GM21737 (cell line): ENCODE data around the gene EXT2.

Experiments used
- ATAC-seq: cut with Tn5 transposase; IDR thresholded peaks from one replicate; pipeline ENCODE4 v1.9.1; 2021; ENCODE audit warnings: mild to moderate bottlenecking, moderate library complexity; ENCODE audit not compliant: unreplicated experiment

Gene EXT2

GRCh38 chr11:44162004-44162403, 66.5 kb downstream of the EXT2 start:
- ATAC-seq: no peak

DNA sequence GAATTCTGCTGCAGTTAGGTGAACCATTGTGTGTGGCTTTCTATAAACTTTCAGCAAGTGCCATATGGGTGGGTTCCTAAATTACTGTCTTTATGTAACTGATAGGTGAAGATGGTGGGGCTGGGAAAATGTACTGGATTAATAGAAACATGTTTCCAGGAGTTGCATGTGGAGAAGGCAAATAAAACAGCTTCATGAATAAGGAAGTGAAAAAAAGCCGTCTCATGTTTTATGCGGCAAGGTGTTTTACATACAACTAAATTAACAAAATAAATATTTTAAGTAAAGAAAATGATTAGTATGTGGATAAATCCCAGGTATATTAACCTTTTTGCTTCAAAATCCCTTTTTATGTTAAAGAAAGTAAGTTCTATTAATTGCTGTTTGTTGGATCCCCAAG, 67.2 kb downstream of the EXT2 start:
- no peak for ATAC-seq

- no peak for ATAC-seq
Measured at GRCh38 chr11:44165432-44165831, 70.0 kb downstream of the EXT2 start.

GRCh38 chr11:44167046-44167445, 71.6 kb downstream of the EXT2 start:
- ATAC-seq: no peak

DNA sequence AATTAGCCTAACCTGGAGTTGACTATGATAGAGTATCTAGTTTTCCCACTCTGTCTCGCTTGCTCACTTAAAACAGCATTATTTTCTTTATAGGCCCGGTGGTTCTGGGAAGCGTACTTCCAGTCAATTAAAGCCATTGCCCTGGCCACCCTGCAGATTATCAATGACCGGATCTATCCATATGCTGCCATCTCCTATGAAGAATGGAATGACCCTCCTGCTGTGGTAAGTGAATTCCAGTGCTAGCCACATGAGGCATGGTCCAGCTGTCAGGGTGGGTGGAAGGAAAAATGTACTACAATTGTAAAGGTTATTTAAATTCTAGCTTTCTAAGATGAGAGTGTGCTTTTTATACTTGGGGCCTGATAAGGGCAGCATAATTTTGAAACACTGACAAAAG, 76.0 kb downstream of the EXT2 start:
- no peak for ATAC-seq

DNA sequence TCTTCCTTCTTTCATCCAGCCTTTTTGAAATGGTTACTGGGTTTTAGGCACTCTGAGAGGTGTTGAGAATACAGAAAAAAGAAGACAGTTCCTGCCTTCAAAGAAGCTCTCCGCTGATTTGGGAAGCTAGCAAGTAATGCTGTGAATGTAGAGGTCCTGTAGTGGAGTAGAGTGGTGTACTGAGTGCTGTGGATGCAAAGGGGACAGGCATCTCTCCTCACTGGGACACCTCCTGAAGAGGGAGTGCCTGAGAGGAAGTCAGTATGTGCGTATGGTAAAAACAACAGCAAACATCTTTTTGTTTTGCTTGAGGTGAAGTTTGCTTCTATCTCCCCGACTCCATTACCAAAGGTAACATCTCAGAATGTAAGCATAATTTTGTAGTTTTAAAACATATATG, 77.5 kb downstream of the EXT2 start:
- no peak for ATAC-seq

- ATAC-seq: no peak
Measured at GRCh38 chr11:44174842-44175241, 79.4 kb downstream of the EXT2 start.

- no peak for ATAC-seq
Measured at GRCh38 chr11:44176546-44177213, 81.2 kb downstream of the EXT2 start.

GRCh38 chr11:44177905-44178304, 82.4 kb downstream of the EXT2 start:
- no peak for ATAC-seq

DNA sequence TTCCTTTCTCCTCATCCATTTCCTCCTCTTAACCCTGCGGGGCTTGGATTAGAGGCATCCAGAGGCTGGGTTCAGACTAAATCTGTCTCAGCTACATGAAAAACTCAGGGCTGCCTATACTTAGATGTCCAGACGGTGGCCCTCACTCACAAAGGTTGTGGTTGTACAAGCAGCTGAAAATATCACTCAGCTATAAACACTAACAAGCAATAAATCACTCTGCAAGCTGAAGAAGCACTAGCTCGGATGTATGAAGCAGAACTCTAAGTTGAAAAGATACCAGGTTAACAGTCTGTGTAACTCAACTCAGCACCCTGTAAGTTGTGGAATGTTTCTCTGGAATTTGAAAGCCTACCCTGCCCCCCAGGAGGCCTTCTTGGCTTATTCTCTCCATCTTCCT, 82.9 kb downstream of the EXT2 start:
- no peak for ATAC-seq

DNA sequence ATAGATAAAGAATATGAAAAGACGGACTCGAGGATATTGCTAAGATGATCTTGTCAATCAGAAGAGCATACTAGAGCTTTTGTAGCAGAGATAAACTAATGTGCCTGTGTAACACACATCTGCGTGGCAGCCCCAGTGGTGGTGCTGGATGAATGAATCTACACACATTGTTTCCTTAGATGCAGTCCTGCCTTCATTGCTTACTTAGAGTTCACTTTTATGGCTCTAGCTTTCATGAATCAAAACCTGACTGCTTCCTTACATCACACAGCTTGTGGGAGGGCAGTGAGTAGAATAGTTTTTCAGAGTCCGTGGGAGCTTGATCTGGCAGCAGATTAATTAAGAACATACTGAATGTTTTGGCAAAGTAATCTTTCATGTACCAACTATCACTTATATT, 83.7 kb downstream of the EXT2 start:
- no peak for ATAC-seq

DNA sequence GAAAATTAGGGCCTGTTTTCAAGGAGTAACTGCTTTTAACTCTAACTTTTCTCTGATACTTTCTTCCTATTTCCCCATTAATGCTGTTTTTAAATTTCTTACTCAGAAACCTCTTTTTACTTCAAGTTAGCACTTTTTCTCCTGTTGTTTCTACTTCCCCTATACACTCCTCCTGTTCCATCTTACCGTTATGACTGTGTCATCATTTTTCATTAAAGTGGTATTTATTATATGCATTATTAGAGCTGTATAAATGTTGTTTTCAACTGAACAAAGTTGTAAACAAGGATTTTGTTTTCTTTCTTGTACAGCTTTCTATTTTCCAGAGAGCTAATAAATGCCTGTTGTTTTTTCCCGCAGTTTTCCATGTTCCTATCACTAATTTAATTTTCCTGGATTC, 84.6 kb downstream of the EXT2 start:
- ATAC-seq: no peak

DNA sequence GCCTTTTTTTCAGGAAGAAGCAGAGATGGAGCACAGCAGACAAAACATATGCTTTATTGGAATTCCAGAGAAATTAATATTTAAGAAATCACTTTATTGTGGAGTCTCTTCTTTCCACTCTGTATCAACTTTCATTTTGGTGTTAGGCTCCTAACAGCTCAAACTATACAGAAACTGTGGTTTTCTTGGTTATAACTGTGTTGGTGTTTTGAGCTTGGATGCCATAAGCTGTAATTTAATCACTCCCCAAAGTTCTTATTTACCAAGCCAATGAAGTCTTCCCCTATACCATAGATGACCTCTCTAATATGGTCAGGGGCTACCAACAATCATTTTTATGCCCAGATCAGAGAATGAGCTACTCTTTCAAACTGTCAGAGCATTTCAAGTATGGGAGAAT, 90.0 kb downstream of the EXT2 start:
- ATAC-seq: no peak

GRCh38 chr11:44186321-44186930, 90.9 kb downstream of the EXT2 start:
- no peak for ATAC-seq

- no peak for ATAC-seq
Measured at GRCh38 chr11:44188643-44189042, 93.2 kb downstream of the EXT2 start.

DNA sequence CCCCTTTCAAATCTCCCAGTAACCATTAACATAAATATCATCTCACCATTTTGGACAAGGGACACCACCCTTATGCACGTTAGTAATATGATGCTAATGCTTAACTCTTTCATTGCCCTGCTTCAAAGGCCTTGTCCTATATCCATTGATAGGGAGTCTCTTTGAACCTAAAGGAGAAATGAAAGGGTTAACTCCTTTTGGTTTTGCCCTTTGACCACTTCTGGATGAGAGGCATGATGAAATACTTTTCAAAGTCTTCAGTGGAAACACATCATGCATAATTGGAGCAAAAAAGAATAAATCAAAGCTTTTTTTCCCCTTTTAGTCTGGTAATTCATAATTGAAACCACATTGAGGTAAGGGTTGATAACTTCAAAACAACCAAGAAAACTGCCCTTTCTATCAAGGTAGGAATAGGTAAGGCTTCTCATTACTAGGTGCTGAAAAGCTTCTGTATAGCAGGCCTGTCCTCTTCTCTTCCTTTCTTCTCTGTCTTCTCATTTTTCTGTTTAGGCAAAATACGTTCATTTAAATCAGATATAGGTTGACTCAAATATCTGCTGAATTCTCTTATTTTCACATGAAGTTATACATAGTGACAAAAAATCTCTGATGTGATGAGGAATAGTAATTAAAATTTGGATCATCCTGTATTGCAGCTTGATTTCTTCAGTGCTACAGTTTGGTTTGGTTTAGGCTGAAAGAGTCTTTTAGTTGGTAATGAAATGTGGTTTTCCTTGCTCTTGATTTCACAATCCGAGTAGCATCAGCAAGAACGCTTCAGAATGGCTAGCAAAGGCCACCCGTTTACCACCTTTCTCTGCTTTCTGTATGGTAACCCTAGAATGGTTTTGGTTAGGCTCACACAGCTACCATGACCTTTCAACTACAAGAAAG, 94.8 kb downstream of the EXT2 start:
- no peak for ATAC-seq

GRCh38 chr11:44190883-44191230, 95.4 kb downstream of the EXT2 start:
- ATAC-seq: no peak

DNA sequence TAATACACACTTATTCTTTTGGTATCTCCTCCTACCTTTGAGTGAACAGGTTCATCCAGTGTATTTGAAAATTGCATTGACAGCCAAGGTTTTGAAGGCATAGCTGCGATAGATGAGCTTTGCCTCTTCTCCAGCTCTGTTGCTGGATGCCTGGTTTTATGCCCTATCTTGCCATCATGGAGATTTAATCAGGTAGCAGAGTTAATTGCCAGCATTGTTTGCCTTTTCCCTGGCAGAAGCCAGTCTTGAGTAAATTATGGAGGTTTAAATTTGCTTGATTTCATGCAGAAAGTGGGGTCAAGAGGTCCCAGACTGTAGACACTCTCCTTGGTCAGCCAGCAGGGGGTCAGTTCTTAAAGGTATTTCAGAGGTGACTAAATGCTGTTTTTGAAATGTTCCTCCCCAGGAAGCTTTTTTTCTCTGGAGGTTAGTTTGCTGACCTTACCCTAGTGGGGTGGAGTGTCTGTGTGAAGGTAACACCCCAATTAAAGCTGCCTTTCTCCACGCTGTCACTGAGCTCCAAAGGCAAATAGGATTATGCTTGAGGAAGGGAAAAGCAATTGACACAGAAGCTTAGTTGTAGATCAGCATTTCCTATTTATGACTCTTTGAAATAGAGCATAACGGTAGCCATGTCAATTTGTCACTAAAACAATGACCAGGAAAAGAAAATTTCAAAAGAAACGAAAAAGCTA, 96.0 kb downstream of the EXT2 start:
- ATAC-seq: no peak

DNA sequence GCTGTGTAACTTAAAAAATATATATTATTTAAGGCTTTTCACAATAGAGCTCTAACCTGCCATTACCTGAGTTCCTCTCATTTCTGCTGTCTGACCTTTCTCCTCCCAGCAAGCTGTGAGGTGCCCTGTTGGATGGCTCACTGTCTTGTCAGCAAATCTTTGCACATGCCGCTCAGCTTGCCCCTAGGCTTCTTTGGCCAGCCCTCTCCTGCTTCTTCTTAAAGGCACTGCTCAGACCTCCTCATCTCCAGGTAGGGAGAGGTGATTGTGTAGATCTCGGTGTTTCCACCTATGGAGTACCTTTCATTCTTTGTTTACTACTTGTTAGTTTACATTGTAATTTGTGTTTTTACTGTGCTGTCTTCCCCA, 96.5 kb downstream of the EXT2 start:
- no peak for ATAC-seq

DNA sequence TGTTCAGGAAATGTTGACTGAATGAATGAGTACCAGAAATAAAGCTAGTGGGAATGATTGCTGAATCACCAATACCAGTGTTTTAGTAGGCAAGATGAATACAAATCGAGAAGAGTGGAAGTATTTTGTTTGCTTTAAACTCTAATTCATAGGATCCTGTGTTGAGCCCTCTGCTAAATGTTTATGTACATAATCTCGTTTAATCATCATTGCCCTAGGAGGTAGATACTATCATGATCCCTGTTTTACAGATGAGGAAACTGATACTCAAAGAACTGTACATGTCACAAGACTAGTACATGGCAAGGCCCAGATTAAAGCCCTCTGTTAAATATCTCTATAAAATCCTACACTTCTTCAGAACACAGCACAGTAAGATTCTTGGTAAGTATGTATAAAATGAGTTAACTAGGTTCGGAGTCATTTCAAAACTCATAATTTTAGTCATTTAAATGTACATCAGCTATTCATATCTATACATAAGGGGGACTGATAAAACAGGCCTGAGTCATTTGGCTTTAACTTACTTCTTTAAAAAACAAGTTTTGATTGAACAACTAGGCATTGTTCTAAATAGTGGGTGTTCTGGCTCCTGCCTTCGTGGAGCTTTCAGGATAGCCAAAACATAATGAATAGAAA, 97.1 kb downstream of the EXT2 start:
- ATAC-seq: no peak

- ATAC-seq: no peak
Measured at GRCh38 chr11:44193856-44194255, 98.4 kb downstream of the EXT2 start.
